HG02970 (cell line): ENCODE measurements around the gene CXCL8.
"Not testable (repeated sequence)": the region's sequence is repeated elsewhere in the genome, so short reads cannot be mapped to it uniquely, and the experiment has no call there.

Experiments used
- ATAC-seq: cut with Tn5 transposase; IDR thresholded peaks from one replicate; pipeline ENCODE4 v1.9.1; 2021; ENCODE audit warnings: mild to moderate bottlenecking, moderate library complexity, moderate number of reproducible peaks; ENCODE audit not compliant: unreplicated experiment, low FRiP score

The CXCL8 gene

GRCh38 chr4:73742490-73743160, 2.3 kb downstream of the CXCL8 start:
- ATAC-seq: no peak

GRCh38 chr4:73743281-73743680, 2.9 kb downstream of the CXCL8 start:
- no peak for ATAC-seq

GRCh38 chr4:73743795-73744194, 3.4 kb downstream of the CXCL8 start:
- no peak for ATAC-seq

GRCh38 chr4:73744203-73744602, 3.8 kb downstream of the CXCL8 start:
- no peak for ATAC-seq

- ATAC-seq: no peak
These were observed 10.4 kb downstream of the CXCL8 start for GRCh38 chr4:73750730-73751129.

GRCh38 chr4:73751166-73751565, 10.8 kb downstream of the CXCL8 start:
- no peak for ATAC-seq

- ATAC-seq: no peak
These were observed 11.5 kb downstream of the CXCL8 start for GRCh38 chr4:73751830-73752229.

- ATAC-seq: no peak
These were observed 12.1 kb downstream of the CXCL8 start for GRCh38 chr4:73752424-73752823.

- ATAC-seq: no peak
These were observed 12.8 kb downstream of the CXCL8 start for GRCh38 chr4:73753215-73753614.

- ATAC-seq: no peak
These were observed 14.6 kb downstream of the CXCL8 start for GRCh38 chr4:73754934-73755333.

- ATAC-seq: no peak
These were observed 19.0 kb downstream of the CXCL8 start for GRCh38 chr4:73759357-73759756.

GRCh38 chr4:73761856-73762255, 21.5 kb downstream of the CXCL8 start:
- no peak for ATAC-seq

GRCh38 chr4:73762409-73762808, 22.0 kb downstream of the CXCL8 start:
- no peak for ATAC-seq

GRCh38 chr4:73763877-73764276, 23.5 kb downstream of the CXCL8 start:
- ATAC-seq: no peak

- ATAC-seq: no peak
These were observed 24.1 kb downstream of the CXCL8 start for GRCh38 chr4:73764513-73764912.

- ATAC-seq: no peak
These were observed 24.9 kb downstream of the CXCL8 start for GRCh38 chr4:73765296-73765695.

GRCh38 chr4:73770917-73771316, 30.5 kb downstream of the CXCL8 start:
- no peak for ATAC-seq

GRCh38 chr4:73772363-73772762, 32.0 kb downstream of the CXCL8 start:
- no peak for ATAC-seq

- not testable (repeated sequence) for ATAC-seq
These were observed 34.0 kb downstream of the CXCL8 start for GRCh38 chr4:73774406-73774805.

GRCh38 chr4:73776321-73776729, 36.0 kb downstream of the CXCL8 start:
- ATAC-seq: no peak

- no peak for ATAC-seq
These were observed 37.2 kb downstream of the CXCL8 start for GRCh38 chr4:73777612-73778011.

- no peak for ATAC-seq
These were observed 39.9 kb downstream of the CXCL8 start for GRCh38 chr4:73780243-73780642.

GRCh38 chr4:73780834-73781233, 40.5 kb downstream of the CXCL8 start:
- no peak for ATAC-seq
